Omental fat pad (tissue), 4 donors: ENCODE data around the gene LGI4. TPM values are rescaled to one million over a fixed set of nuclear protein-coding genes. Genes with fewer than 3 reads are reported as not detected.

Experiments
- ATAC-seq: fragments of 150-250 bp; one replicate; pipeline ENCODE4 v1.9.1; 2016; ENCODE audit warnings: mild to moderate bottlenecking, moderate library complexity; ENCODE audit not compliant: low FRiP score
- DNase-seq: peaks from one replicate; pipeline ENCODE4 v3.0.0-alpha.2; 2019; ENCODE audit warnings: low spot score
- CTCF ChIP-seq, 3 donors: fragments of 450-650 bp; IDR thresholded peaks; one replicate each; pipeline ENCODE4 v1.5.1; 2016 to 2017; ENCODE audit warnings: antibody characterized with exemption in 3 of 3, mild to moderate bottlenecking in 3 of 3, moderate library complexity in 2 of 3
- total RNA-seq, 4 donors: library from RNA; depleted of rRNA; stranded (reverse); fragments of >200 nt; gene quantifications; one replicate each; pipeline ENCODE4 v1.1.0, GENCODE V29; 2016

LGI4 gene
- total RNA-seq, 4 donors from 2014 or later = 6.2 to 31.1 (median 8.3) TPM

GRCh38 chr19:35090160-35090505 lies 44.7 kb downstream of the LGI4 start:
- ATAC-seq (no peak), DNase-seq (no peak)
- no peak for TF ChIP-seq CTCF (IDR thresholded peaks at IDR 0.05)

GRCh38 chr19:35089554-35089953 lies 45.3 kb downstream of the LGI4 start:
- no peak for DNase-seq

GRCh38 chr19:35088131-35088913 lies 46.5 kb downstream of the LGI4 start:
- TF ChIP-seq CTCF (IDR thresholded peaks at IDR 0.05) = no peak
- no peak for ATAC-seq
- no peak for DNase-seq

More at GRCh38 chr19:35089554-35089953, 45.3 kb downstream of the LGI4 start:
- TF ChIP-seq CTCF (IDR thresholded peaks at IDR 0.05) = no peak
- ATAC-seq = no peak

GRCh38 chr19:35087393-35087792 lies 47.5 kb downstream of the LGI4 start:
- no peak for TF ChIP-seq CTCF (IDR thresholded peaks at IDR 0.05)
- DNase-seq = no peak
- ATAC-seq = no peak

GRCh38 chr19:35086455-35086854 lies 48.4 kb downstream of the LGI4 start:
- ATAC-seq = no peak
- no peak for DNase-seq
- no peak for TF ChIP-seq CTCF (IDR thresholded peaks at IDR 0.05)

- no peak for DNase-seq
- no peak for TF ChIP-seq CTCF (IDR thresholded peaks at IDR 0.05)
- no peak for ATAC-seq
Measured at GRCh38 chr19:35085947-35086346, 48.9 kb downstream of the LGI4 start.

GRCh38 chr19:35084509-35084762 lies 50.4 kb downstream of the LGI4 start:
- no peak for ATAC-seq
- no peak for DNase-seq
- no peak for TF ChIP-seq CTCF (IDR thresholded peaks at IDR 0.05)
